ENCODE data around the gene BARX2.

The BARX2 gene

GRCh38 chr11:129423426-129423825, 47.8 kb downstream of the BARX2 start:
- H3K4me1 ChIP-seq (ENCODE audit: control insufficient read depth, insufficient read depth, low read depth, low read length) = no peaks in the 10 kb centered on the region
- H3K4me2 ChIP-seq (ENCODE audit: low read length, poor library complexity, severe bottlenecking) = no peak overlapping the region
- H2AK5ac ChIP-seq (ENCODE audit: low read length, severe bottlenecking) = no peak overlapping the region
- no peak overlapping the region for H2BK120ac ChIP-seq (ENCODE audit: low read depth, low read length)
- no peak overlapping the region for H2BK5ac ChIP-seq (ENCODE audit: low read depth, low read length, poor library complexity, severe bottlenecking)
- H3K14ac ChIP-seq (ENCODE audit: low read length in 2 of 2) = no peak overlapping the region
- no peak overlapping the region for H3K27ac ChIP-seq (ENCODE audit: low read length, poor library complexity, severe bottlenecking)
- no peak overlapping the region for H2AFZ ChIP-seq (ENCODE audit: low read depth, low read length)
- no peak overlapping the region for H3K9ac ChIP-seq (ENCODE audit: low read length)
- no peak overlapping the region for H3K23ac ChIP-seq (ENCODE audit: low read length in 2 of 2)
- no peaks in the 10 kb centered on the region for H3K9me3 ChIP-seq (ENCODE audit: control insufficient read depth, low read length)
- H3K27me3 ChIP-seq (ENCODE audit: control insufficient read depth in 1 of 2, insufficient read depth in 1 of 2, low read length in 2 of 2) = no peaks in the 10 kb centered on the region
- H2BK12ac ChIP-seq (ENCODE audit: low read length in 2 of 2) = no peak overlapping the region
- DNase-seq = no peak
- H3K79me1 ChIP-seq (replicated peaks; ENCODE audit: low read length, poor library complexity, severe bottlenecking) = no peaks in the 10 kb centered on the region
- H2BK15ac ChIP-seq (ENCODE audit: low read depth, poor library complexity, severe bottlenecking) = no peak overlapping the region
- no peak overlapping the region for H3K18ac ChIP-seq (ENCODE audit: low read depth in 1 of 2, low read length in 2 of 2)
- H3K4me3 ChIP-seq (ENCODE audit: insufficient read depth in 1 of 2, low read depth in 1 of 2, low read length in 2 of 2) = no peak overlapping the region
- no peak overlapping the region for H3K4ac ChIP-seq (ENCODE audit: low read depth in 1 of 2, low read length in 2 of 2)
- no peak overlapping the region for H4K91ac ChIP-seq (ENCODE audit: low read length)
- H4K8ac ChIP-seq (ENCODE audit: low read length) = no peak overlapping the region
- H3K36me3 ChIP-seq (ENCODE audit: control insufficient read depth in 1 of 2, insufficient read depth in 2 of 2, low read depth in 1 of 2, low read length in 2 of 2) = no peaks in the 10 kb centered on the region

GRCh38 chr11:129425214-129425613, 49.6 kb downstream of the BARX2 start:
- Histone ChIP-seq H3K9ac (ENCODE audit: low read length) (no peak overlapping the region), H3K36me3 (ENCODE audit: control insufficient read depth in 1 of 2, insufficient read depth in 2 of 2, low read depth in 1 of 2, low read length in 2 of 2) (no peaks in the 10 kb centered on the region), H2BK12ac (ENCODE audit: low read length in 2 of 2) (no peak overlapping the region), H3K4me2 (ENCODE audit: low read length, poor library complexity, severe bottlenecking) (no peak overlapping the region), H3K4ac (ENCODE audit: low read depth in 1 of 2, low read length in 2 of 2) (no peak overlapping the region), H2BK15ac (ENCODE audit: low read depth, poor library complexity, severe bottlenecking) (no peak overlapping the region), H3K9me3 (ENCODE audit: control insufficient read depth, low read length) (no peaks in the 10 kb centered on the region), H3K14ac (ENCODE audit: low read length in 2 of 2) (no peak overlapping the region), H3K4me3 (ENCODE audit: insufficient read depth in 1 of 2, low read depth in 1 of 2, low read length in 2 of 2) (no peak overlapping the region), H4K91ac (ENCODE audit: low read length) (no peak overlapping the region), H4K8ac (ENCODE audit: low read length) (no peak overlapping the region), H2BK120ac (ENCODE audit: low read depth, low read length) (no peak overlapping the region), H3K27me3 (ENCODE audit: control insufficient read depth in 1 of 2, insufficient read depth in 1 of 2, low read length in 2 of 2) (no peaks in the 10 kb centered on the region), H3K18ac (ENCODE audit: low read depth in 1 of 2, low read length in 2 of 2) (no peak overlapping the region), H3K27ac (ENCODE audit: low read length, poor library complexity, severe bottlenecking) (no peak overlapping the region), H3K4me1 (ENCODE audit: control insufficient read depth, insufficient read depth, low read depth, low read length) (no peaks in the 10 kb centered on the region), H2AFZ (ENCODE audit: low read depth, low read length) (no peak overlapping the region), H3K23ac (ENCODE audit: low read length in 2 of 2) (no peak overlapping the region), H2AK5ac (ENCODE audit: low read length, severe bottlenecking) (no peak overlapping the region), H3K79me1 (replicated peaks; ENCODE audit: low read length, poor library complexity, severe bottlenecking) (no peaks in the 10 kb centered on the region), H2BK5ac (ENCODE audit: low read depth, low read length, poor library complexity, severe bottlenecking) (no peak overlapping the region)
- 68% methylated on average over 4 of the region's 4 CpGs for WGBS
- no peak for DNase-seq

- no peak for DNase-seq
- Histone ChIP-seq H3K9me3 (ENCODE audit: control insufficient read depth, low read length) (peaks cover 2% of the 10 kb centered on the region), H3K4me3 (ENCODE audit: insufficient read depth in 1 of 2, low read depth in 1 of 2, low read length in 2 of 2) (no peak overlapping the region), H3K36me3 (ENCODE audit: control insufficient read depth in 1 of 2, insufficient read depth in 2 of 2, low read depth in 1 of 2, low read length in 2 of 2) (no peaks in the 10 kb centered on the region), H2AFZ (ENCODE audit: low read depth, low read length) (no peak overlapping the region), H3K18ac (ENCODE audit: low read depth in 1 of 2, low read length in 2 of 2) (no peak overlapping the region), H2AK5ac (ENCODE audit: low read length, severe bottlenecking) (no peak overlapping the region), H3K4me1 (ENCODE audit: control insufficient read depth, insufficient read depth, low read depth, low read length) (no peaks in the 10 kb centered on the region), H2BK120ac (ENCODE audit: low read depth, low read length) (no peak overlapping the region), H2BK15ac (ENCODE audit: low read depth, poor library complexity, severe bottlenecking) (no peak overlapping the region), H3K9ac (ENCODE audit: low read length) (no peak overlapping the region), H3K4me2 (ENCODE audit: low read length, poor library complexity, severe bottlenecking) (no peak overlapping the region), H4K8ac (ENCODE audit: low read length) (no peak overlapping the region), H3K23ac (ENCODE audit: low read length in 2 of 2) (no peak overlapping the region), H4K91ac (ENCODE audit: low read length) (no peak overlapping the region), H3K27me3 (ENCODE audit: control insufficient read depth in 1 of 2, insufficient read depth in 1 of 2, low read length in 2 of 2) (no peaks in the 10 kb centered on the region), H3K79me1 (replicated peaks; ENCODE audit: low read length, poor library complexity, severe bottlenecking) (no peaks in the 10 kb centered on the region), H2BK5ac (ENCODE audit: low read depth, low read length, poor library complexity, severe bottlenecking) (no peak overlapping the region), H3K4ac (ENCODE audit: low read depth in 1 of 2, low read length in 2 of 2) (no peak overlapping the region), H2BK12ac (ENCODE audit: low read length in 2 of 2) (no peak overlapping the region), H3K14ac (ENCODE audit: low read length in 2 of 2) (no peak overlapping the region), H3K27ac (ENCODE audit: low read length, poor library complexity, severe bottlenecking) (no peak overlapping the region)
- 93% methylated on average over 3 of the region's 3 CpGs for WGBS
Observed at GRCh38 chr11:129426038-129426437, 50.4 kb downstream of the BARX2 start.

GRCh38 chr11:129426776-129427175, 51.1 kb downstream of the BARX2 start:
- Histone ChIP-seq H3K4me3 (ENCODE audit: insufficient read depth in 1 of 2, low read depth in 1 of 2, low read length in 2 of 2) (no peak overlapping the region), H3K4me1 (ENCODE audit: control insufficient read depth, insufficient read depth, low read depth, low read length) (no peaks in the 10 kb centered on the region), H2AFZ (ENCODE audit: low read depth, low read length) (no peak overlapping the region), H3K23ac (ENCODE audit: low read length in 2 of 2) (no peak overlapping the region), H2BK5ac (ENCODE audit: low read depth, low read length, poor library complexity, severe bottlenecking) (no peak overlapping the region), H3K18ac (ENCODE audit: low read depth in 1 of 2, low read length in 2 of 2) (no peak overlapping the region), H3K27me3 (ENCODE audit: control insufficient read depth in 1 of 2, insufficient read depth in 1 of 2, low read length in 2 of 2) (no peaks in the 10 kb centered on the region), H3K36me3 (ENCODE audit: control insufficient read depth in 1 of 2, insufficient read depth in 2 of 2, low read depth in 1 of 2, low read length in 2 of 2) (no peaks in the 10 kb centered on the region), H4K8ac (ENCODE audit: low read length) (no peak overlapping the region), H2AK5ac (ENCODE audit: low read length, severe bottlenecking) (no peak overlapping the region), H3K79me1 (replicated peaks; ENCODE audit: low read length, poor library complexity, severe bottlenecking) (no peaks in the 10 kb centered on the region), H2BK15ac (ENCODE audit: low read depth, poor library complexity, severe bottlenecking) (no peak overlapping the region), H3K4me2 (ENCODE audit: low read length, poor library complexity, severe bottlenecking) (no peak overlapping the region), H3K27ac (ENCODE audit: low read length, poor library complexity, severe bottlenecking) (no peak overlapping the region), H4K91ac (ENCODE audit: low read length) (no peak overlapping the region), H3K9me3 (ENCODE audit: control insufficient read depth, low read length) (peaks cover 6% of the 10 kb centered on the region), H2BK12ac (ENCODE audit: low read length in 2 of 2) (no peak overlapping the region), H3K14ac (ENCODE audit: low read length in 2 of 2) (no peak overlapping the region), H3K4ac (ENCODE audit: low read depth in 1 of 2, low read length in 2 of 2) (no peak overlapping the region), H3K9ac (ENCODE audit: low read length) (no peak overlapping the region), H2BK120ac (ENCODE audit: low read depth, low read length) (no peak overlapping the region)
- no peak for DNase-seq
- WGBS = 55% methylated on average over 3 of the region's 3 CpGs

Measured in mesenchymal stem cell (in vitro differentiated cells and primary cell).